HG03575 (cell line): ENCODE data around the gene CENPB.

Source experiments
- ATAC-seq: cut with Tn5 transposase; IDR thresholded peaks from one replicate; pipeline ENCODE4 v1.9.1; 2021; ENCODE audit not compliant: unreplicated experiment, insufficient number of reproducible peaks, low FRiP score; ENCODE audit errors: extremely low read depth

CENPB gene

GRCh38 chr20:3739054-3739925 lies 47.2 kb downstream of the CENPB start:
- ATAC-seq: no peak

DNA sequence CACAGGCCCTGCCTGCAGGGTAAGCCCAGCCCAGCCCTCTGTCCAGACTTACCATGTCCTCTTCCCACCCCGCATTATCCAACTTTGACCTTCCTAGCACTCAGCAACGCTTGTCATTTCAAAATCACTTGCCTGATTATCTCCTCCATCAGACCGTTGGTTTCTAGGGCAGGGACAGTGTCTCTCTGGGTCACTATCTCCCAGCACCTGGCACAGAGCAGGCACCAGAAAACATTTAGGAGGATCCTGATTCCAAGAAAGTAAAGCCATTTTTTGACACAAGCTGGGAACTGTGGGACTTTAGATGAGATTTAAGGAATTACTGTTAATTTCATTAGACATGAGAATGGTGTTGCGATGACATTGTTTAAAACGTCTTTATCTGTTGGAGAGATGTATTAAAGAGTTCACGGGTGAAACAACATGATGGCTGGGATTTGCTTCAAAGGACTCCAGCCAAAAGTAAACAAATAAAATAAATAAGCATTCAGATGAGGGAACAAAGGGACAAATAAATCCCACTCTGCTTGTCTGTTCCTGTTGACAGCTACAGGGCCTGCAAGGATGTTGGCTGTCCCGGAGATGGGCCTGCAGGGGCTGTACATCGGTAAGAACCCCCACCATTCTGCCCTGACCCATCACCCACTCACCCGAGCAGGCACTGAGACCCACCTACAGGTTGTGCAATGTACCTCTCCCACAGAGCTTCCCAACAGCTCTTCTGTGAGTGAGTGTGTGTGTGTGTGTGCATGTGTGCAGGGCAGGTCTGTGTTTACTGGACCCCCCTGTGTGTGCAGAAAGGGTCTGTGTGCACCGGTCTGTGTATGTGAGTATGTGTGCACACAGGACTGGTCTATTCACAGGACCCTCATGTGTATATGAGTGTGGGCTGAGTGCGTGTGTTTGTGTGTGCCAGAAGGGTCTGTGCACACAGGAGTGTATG lies 48.2 kb downstream of the CENPB start:
- no peak for ATAC-seq

DNA sequence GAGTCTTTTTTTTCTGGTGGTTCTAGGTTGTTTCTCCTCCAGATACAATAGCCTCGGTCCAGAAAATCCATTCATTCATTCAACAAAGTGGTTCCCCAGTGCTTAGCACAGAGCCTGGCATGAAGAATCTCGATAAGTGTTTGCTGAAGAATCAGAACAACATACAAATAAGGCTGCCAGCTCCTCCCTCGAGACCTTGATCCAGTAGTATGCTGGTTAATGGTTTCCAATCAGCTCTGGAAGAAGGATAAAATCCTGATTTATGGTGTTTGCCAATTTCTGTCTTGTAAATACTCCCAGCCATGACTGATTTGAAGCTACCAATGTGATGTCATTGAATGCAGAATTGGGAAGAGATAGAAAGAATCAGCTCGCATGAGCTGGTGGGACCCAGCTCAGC lies 50.8 kb downstream of the CENPB start:
- no peak for ATAC-seq

DNA sequence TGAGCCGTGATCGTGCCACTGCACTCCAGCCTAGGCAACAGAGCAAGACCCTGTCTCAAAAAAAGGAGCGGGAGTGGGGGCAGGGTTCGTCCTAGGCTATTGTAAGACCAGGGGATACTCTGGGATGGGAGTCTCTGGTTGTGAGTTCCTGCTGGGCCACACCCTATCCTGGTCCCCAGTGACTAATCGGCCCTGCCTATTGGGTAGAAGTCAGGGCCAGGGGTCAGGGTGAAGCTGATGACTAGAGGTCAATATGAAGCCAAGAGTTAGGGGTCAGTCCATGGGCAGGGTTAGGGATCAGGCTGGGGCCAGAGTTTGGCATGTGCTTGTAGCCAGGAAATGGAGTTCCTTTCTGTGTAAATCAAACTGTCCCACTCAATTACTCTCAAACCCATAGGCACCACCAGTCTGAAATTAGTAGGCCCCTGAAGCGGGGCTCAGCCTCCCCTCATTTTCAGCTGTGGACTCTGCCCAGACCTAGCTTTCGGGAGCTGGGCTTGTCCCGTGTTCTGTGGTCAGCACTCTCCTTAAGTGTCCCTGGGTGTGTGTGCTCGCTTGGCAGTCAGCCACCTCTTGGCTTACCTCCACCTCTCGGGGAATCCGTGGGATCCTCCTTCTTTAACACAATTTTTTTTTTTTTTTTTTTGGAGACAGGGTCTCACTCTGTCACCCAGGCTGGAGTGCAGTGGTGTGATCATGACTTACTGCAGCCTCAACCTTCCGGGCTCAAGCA lies 52.3 kb downstream of the CENPB start:
- no peak for ATAC-seq
